K562 (cell line): Measurements from ENCODE around the gene NUAK2. TPM values are rescaled to one million over a fixed set of nuclear protein-coding genes. Genes with fewer than 3 reads are reported as not detected.

ENCODE experiments used
- ATAC-seq: fragments of 200-7000 bp; cut with Tn5 transposase; 3 replicates; pipeline ENCODE4 v1.9.1; 2020; ENCODE audit warnings: moderate library complexity
- BruUV-seq: library from RNA; stranded (reverse); fragments of 400-500 nt; replicated peaks from 2 replicates; lab custom pipeline; 2021; lab: Mats Ljungman, UMichigan
- CTCF ChIA-PET: fragments of 300-600 bp; formaldehyde crosslinking; extraction: SDS; loops from one replicate; lab custom pipeline; 2021; ENCODE audit warnings: low intra/inter-chr PET ratio; lab: Yijun Ruan, JAX
- POLR2A ChIA-PET: fragments of 300-600, 350-650 bp; sonication (Branson Sonifier 250); formaldehyde crosslinking; extraction: SDS; loops from one replicate; lab custom pipeline; 2021; ENCODE audit warnings: antibody characterized with exemption, inconsistent platforms; lab: Yijun Ruan, JAX
- DNase-seq, 4 experiments: peaks; one replicate each; pipeline versions ENCODE4 v3.0.0 to v3.0.0-alpha.2; 2011 to 2018; ENCODE audit warnings: low spot score in 3 of 4, mixed read lengths in 3 of 4; ENCODE audit errors: extremely low read depth in 1 of 4
- FAIRE-seq: peaks from 2 replicates; lab custom pipeline; 2011; peaks lifted over from hg19 to GRCh38; lab: Jason Lieb, UNC
- H2AFZ ChIP-seq: 2 replicates; pipeline ENCODE4 v1.6.0; 2011; ENCODE audit warnings: low read depth, low read length, control low read depth, inconsistent platforms
- H3K27ac ChIP-seq: fragments of 200-600 bp; 3 replicates; pipeline ENCODE4 v1.8.0; 2011; ENCODE audit warnings: low read depth, mild to moderate bottlenecking, control low read depth, inconsistent platforms, low read length, moderate library complexity, mixed read lengths; ENCODE audit errors: extremely low read depth
- H3K27me3 ChIP-seq, 2 experiments: fragments of 300-600 bp in 1 of 2; 2 replicates in 1 of 2; 3 replicates in 1 of 2; pipeline versions ENCODE4 v1.6.0 to v1.8.0; 2011; ENCODE audit warnings: inconsistent platforms in 2 of 2, low read length in 2 of 2, mild to moderate bottlenecking in 1 of 2, mixed read lengths in 1 of 2, moderate library complexity in 1 of 2; ENCODE audit not compliant: control insufficient read depth in 2 of 2, insufficient read depth in 2 of 2
- H3K36me3 ChIP-seq: fragments of 300-600 bp; 3 replicates; pipeline ENCODE4 v1.8.0; 2011; ENCODE audit warnings: mild to moderate bottlenecking, low read length, inconsistent platforms; ENCODE audit not compliant: control insufficient read depth, insufficient read depth
- H3K4me1 ChIP-seq, 2 experiments: fragments of 200-600 bp in 1 of 2; replicated peaks in 1 of 2; 2 replicates in 1 of 2; 3 replicates in 1 of 2; pipeline versions ENCODE4 v1.5.1 to v1.8.0; 2011; ENCODE audit warnings: inconsistent platforms in 2 of 2, low read length in 2 of 2, mild to moderate bottlenecking in 1 of 2, mixed read lengths in 1 of 2, moderate library complexity in 1 of 2; ENCODE audit not compliant: control insufficient read depth in 2 of 2, insufficient read depth in 2 of 2
- H3K4me2 ChIP-seq: 2 replicates; pipeline ENCODE4 v1.6.1; 2011; ENCODE audit warnings: low read length, control low read depth, inconsistent platforms, mixed read lengths; ENCODE audit not compliant: insufficient read depth
- H3K4me3 ChIP-seq: fragments of 200-600 bp; sonication (generic), shearing (Covaris generic); 2 replicates; pipeline ENCODE4 v1.5.1; 2016; ENCODE audit warnings: control low read depth, inconsistent platforms
- H3K79me2 ChIP-seq: fragments of 200-600 bp; 3 replicates; pipeline ENCODE4 v1.8.0; 2011; ENCODE audit warnings: low read length, inconsistent platforms; ENCODE audit not compliant: control insufficient read depth, insufficient read depth
- H3K9ac ChIP-seq, 2 experiments: 2 replicates each; pipeline versions ENCODE4 v1.6.0 to v1.6.1; 2011; ENCODE audit warnings: low read depth in 2 of 2, low read length in 2 of 2, control low read depth in 1 of 2, inconsistent platforms in 1 of 2, mild to moderate bottlenecking in 1 of 2, mixed read lengths in 1 of 2; ENCODE audit not compliant: insufficient read depth in 1 of 2
- H3K9me1 ChIP-seq: one replicate; pipeline ENCODE4 v1.6.0; 2011; ENCODE audit warnings: inconsistent platforms, mild to moderate bottlenecking, low read length, moderate library complexity; ENCODE audit not compliant: control insufficient read depth, insufficient read depth
- H3K9me3 ChIP-seq: replicated peaks from 2 replicates; pipeline ENCODE4 v1.5.1; 2011; ENCODE audit warnings: low read depth, low read length, inconsistent platforms; ENCODE audit not compliant: control insufficient read depth, insufficient read depth
- H4K20me1 ChIP-seq: replicated peaks from 2 replicates; pipeline ENCODE4 v1.6.1; 2011; ENCODE audit warnings: low read length, inconsistent platforms, mixed read lengths; ENCODE audit not compliant: control insufficient read depth, insufficient read depth
- PML ChIP-seq: IDR thresholded peaks from 2 replicates; pipeline ENCODE4 v1.6.1; 2012; ENCODE audit warnings: low read length, inconsistent platforms
- RFX1 ChIP-seq: fragments of 450-650 bp; IDR thresholded peaks from 2 replicates; pipeline ENCODE4 v1.6.1; 2016; ENCODE audit warnings: mild to moderate bottlenecking, moderate library complexity
- YY1 ChIP-seq, 3 experiments: IDR thresholded peaks; 2 replicates each; pipeline ENCODE4 v1.6.1; 2011; ENCODE audit warnings: low read length in 2 of 3, mild to moderate bottlenecking in 2 of 3, moderate library complexity in 2 of 3, borderline replicate concordance in 1 of 3, control low read depth in 1 of 3, low read depth in 1 of 3; ENCODE audit not compliant: insufficient read depth in 3 of 3, insufficient replicate concordance in 2 of 3, control insufficient read depth in 1 of 3, insufficient read length in 1 of 3; ENCODE audit errors: extremely low read depth in 1 of 3
- WGBS: fragments of 100-300 bp; shearing (Covaris generic); methylation state at CpG from one replicate; pipeline ENCODE4 v1.1.6; 2016; ENCODE audit warnings: low coverage, mixed read lengths; ENCODE audit not compliant: insufficient coverage; ENCODE audit errors: missing lambda C conversion rate; 5-methylcytosine and 5-hydroxymethylcytosine counted together
- in situ Hi-C: fragments of 300-500 bp; cut with MboI; formaldehyde crosslinking; loops from 4 replicates; pipeline ENCODE4 v1.15.0; 2018; ENCODE audit warnings: inconsistent platforms, mixed read lengths
- intact Hi-C: fragments of 100-400 bp; cut with micrococcal nuclease; formaldehyde crosslinking; loops from 2 replicates; pipeline ENCODE4 v1.14.2; 2022
- polyA plus RNA-seq, 8 experiments: library from polyadenylated mRNA; depleted of rRNA in 4 of 8; stranded (reverse) in 5 of 8; unstranded in 3 of 8; fragments of >200 nt; fragmentation: Nextera tagmentation in 2 of 8; fragmentation: Illumina TruSeq in 1 of 8; extraction: Ambion mirVana in 2 of 8; extraction: Trizol in 1 of 8; gene quantifications; 2 replicates each; pipeline versions ENCODE4 v1.2.1 to v1.2.3, GENCODE V29; 2011 to 2014; ENCODE audit warnings: inconsistent platforms in 1 of 8, missing spikeins in 1 of 8
- total RNA-seq, 7 experiments: library from RNA; depleted of rRNA in 6 of 7; stranded (reverse); fragments of >200 nt in 6 of 7; fragmentation: Illumina TruSeq in 2 of 7; extraction: Trizol in 2 of 7; gene quantifications; 2 replicates each; pipeline versions ENCODE4 v1.2.1 to v1.2.3, GENCODE V29; 2011 to 2021; ENCODE audit warnings: low replicate concordance in 1 of 7
- TF ChIP-seq, protein P1 (sequence below): IDR thresholded peaks from 2 replicates; pipeline ENCODE4 v1.6.1; 2011; ENCODE audit warnings: borderline replicate concordance, low read depth, mild to moderate bottlenecking, moderate library complexity, low read length; ENCODE audit not compliant: insufficient read depth, poor library complexity, severe bottlenecking

NUAK2 gene
- total and polyA plus RNA-seq, 9 of the 15 experiments (the other 6 are each of a cell fraction or from before 2014, with no cell fraction given): 0.04 to 0.44 (median 0.14) TPM

DNA sequence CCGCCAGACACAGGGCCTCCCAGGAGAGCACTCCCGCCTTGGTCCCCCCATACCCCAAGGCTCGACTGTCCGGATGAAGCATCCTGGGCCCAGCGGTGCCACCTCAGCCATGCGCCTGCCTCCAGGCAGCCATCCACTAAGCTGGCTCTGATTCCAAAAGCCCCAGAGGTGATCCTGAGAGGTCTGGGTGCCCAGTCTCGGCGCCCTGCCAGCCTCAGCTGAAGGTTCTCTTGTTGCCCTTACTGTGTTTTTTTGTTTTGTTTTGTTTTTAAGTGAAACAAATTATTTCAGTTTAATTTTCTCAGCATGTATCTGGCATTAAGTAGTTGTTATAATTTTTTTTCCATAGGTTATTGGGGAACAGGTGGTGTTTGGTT lies 44.9 kb downstream of the NUAK2 start (continued):
- TF ChIP-seq, protein P1, sequence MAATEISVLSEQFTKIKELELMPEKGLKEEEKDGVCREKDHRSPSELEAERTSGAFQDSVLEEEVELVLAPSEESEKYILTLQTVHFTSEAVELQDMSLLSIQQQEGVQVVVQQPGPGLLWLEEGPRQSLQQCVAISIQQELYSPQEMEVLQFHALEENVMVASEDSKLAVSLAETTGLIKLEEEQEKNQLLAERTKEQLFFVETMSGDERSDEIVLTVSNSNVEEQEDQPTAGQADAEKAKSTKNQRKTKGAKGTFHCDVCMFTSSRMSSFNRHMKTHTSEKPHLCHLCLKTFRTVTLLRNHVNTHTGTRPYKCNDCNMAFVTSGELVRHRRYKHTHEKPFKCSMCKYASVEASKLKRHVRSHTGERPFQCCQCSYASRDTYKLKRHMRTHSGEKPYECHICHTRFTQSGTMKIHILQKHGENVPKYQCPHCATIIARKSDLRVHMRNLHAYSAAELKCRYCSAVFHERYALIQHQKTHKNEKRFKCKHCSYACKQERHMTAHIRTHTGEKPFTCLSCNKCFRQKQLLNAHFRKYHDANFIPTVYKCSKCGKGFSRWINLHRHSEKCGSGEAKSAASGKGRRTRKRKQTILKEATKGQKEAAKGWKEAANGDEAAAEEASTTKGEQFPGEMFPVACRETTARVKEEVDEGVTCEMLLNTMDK: no peak
- TF ChIP-seq PML: no peak

DNA sequence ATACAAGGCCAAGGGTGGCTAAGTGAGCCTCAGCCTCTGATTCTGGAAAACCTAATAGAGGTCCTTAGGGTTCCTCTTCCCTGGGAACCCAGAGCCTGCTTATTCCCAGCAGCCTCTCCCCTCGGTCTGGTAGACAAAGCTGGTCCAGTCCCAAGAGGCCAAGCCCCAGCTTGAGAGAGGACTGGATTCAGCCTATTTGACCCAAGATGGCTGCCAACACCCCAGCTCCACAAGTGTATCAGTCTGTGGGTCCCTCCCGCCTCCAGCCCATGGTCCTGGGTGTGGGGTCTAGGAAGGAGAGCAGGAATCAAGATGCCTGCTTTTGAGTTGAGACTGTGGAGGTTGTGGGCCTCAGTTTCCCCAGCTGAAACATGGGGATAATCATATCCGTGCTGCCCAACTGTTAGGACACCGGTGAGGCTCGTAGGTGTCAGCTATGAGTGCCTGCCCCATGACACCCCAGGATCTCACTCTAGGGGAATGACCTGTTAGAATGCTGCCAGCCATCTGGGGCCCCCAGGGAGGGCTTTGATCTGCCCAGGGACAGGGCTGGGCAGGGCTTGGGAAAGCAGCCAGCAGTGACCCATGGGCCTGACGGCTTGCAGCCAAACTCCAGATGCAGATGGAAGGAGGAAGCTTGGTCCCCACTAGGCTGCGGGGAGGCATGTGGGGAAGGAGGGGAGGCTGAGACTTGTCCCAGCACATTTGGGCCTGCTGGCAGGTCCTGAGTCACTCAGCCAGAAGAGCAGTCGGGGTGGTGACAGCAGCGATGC lies 45.4 kb downstream of the NUAK2 start:
- Histone ChIP-seq H3K9ac (no peak overlapping the region), H3K27me3 (peaks cover 2 to 16% of the 10 kb centered on the region in 2 experiments; a peak in 4 of 5 replicates), H3K9me1 (no peaks in the 10 kb centered on the region), H3K27ac (no peak overlapping the region), H3K4me1 (peaks cover under 1 to 14% of the 10 kb centered on the region in 2 experiments; a peak in 4 of 5 replicates), H3K9me3 (no peaks in the 10 kb centered on the region), H2AFZ (no peak overlapping the region), H3K4me3 (no peak overlapping the region), H3K79me2 (no peaks in the 10 kb centered on the region), H3K4me2 (no peak overlapping the region), H4K20me1 (no peaks in the 10 kb centered on the region), H3K36me3 (no peaks in the 10 kb centered on the region)
- WGBS: 26% methylated on average over 9 of the region's 9 CpGs
- intact Hi-C loops (no loop called here), in situ Hi-C loops (loop anchor here (5.0 kb wide), 1 partner anchor 46 kb away; the partner anchor contains the start of gene NUAK2)
- POLR2A ChIA-PET: interaction anchor here (0.6 to 1.4 kb wide), 8 partner anchors 12 to 1279 kb away, joined by 3 to 5 read pairs (median 3); no protein-coding TSS in a partner anchor
- ATAC-seq: no peak
- DNase-seq: no peak
- no TSS peak for BruUV-seq
- FAIRE-seq: no peak
- TF ChIP-seq YY1 (IDR thresholded peaks at IDR 0.05; ENCODE audit: borderline replicate concordance in 1 of 3, control insufficient read depth in 1 of 3, extremely low read depth in 1 of 3, insufficient read depth in 3 of 3, insufficient read length in 1 of 3, insufficient replicate concordance in 2 of 3, low read depth in 1 of 3, low read length in 2 of 3): peak in 1 of 3 experiments; percentile 71
- TF ChIP-seq RFX1: no peak
- CTCF ChIA-PET: interaction anchor here (6.6 kb wide), 1 partner anchor 48 kb away, joined by 144 read pairs; the partner anchor contains the start of gene NUAK2
